Measurements from ENCODE around the gene OCLN. TPM values are rescaled to one million over a fixed set of nuclear protein-coding genes. Genes with fewer than 3 reads are reported as not detected.
"Not testable (repeated sequence)": the region's sequence is repeated elsewhere in the genome, so short reads cannot be mapped to it uniquely, and the experiment has no call there.

The OCLN gene
- total RNA-seq, 4 donors from 2014 or later = 74.9 to 112 (median 92.4) TPM

DNA sequence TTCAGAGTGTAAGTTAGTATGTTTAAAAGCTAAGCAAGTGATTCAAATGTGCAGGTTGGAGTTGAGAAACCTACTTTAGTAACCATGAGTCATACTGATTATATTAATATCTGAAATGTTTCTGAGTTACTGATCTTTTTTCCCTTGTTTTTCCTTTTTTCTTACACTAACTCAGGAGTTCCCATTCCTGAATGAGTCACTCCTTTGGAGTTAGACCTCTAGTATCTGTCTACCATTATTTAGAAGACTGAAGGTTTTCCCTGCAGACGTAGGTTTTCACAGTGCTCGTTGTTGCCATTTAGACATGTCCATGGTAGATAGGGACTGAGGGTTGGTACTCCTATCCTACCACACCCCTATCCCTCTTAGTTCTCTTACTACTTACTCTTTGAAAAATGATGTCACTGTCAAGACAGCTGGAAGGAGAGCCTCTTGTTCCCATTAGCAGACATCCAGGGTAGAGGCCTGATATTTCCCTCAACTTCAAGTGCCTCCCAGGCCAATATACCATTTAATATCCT, 20.2 kb downstream of the OCLN start:
- H3K27me3 ChIP-seq = no peaks in the 10 kb centered on the region
- H3K4me3 ChIP-seq = no peak overlapping the region
- no peaks in the 10 kb centered on the region for H3K9me3 ChIP-seq
- in situ Hi-C loops (cut with MboI; ENCODE audit: low pct_ligation_motif_present in 1 of 4, low pct_unique_long_range_greater_than_20kb in 1 of 4, low sequenced_read_pairs in 3 of 4) = no loop called here
- H3K27ac ChIP-seq = no peak overlapping the region
- H3K36me3 ChIP-seq = no peaks in the 10 kb centered on the region
- TF ChIP-seq, protein P1, sequence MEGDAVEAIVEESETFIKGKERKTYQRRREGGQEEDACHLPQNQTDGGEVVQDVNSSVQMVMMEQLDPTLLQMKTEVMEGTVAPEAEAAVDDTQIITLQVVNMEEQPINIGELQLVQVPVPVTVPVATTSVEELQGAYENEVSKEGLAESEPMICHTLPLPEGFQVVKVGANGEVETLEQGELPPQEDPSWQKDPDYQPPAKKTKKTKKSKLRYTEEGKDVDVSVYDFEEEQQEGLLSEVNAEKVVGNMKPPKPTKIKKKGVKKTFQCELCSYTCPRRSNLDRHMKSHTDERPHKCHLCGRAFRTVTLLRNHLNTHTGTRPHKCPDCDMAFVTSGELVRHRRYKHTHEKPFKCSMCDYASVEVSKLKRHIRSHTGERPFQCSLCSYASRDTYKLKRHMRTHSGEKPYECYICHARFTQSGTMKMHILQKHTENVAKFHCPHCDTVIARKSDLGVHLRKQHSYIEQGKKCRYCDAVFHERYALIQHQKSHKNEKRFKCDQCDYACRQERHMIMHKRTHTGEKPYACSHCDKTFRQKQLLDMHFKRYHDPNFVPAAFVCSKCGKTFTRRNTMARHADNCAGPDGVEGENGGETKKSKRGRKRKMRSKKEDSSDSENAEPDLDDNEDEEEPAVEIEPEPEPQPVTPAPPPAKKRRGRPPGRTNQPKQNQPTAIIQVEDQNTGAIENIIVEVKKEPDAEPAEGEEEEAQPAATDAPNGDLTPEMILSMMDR (IDR thresholded peaks at IDR 0.05) = no peak
- TF ChIP-seq EP300 (IDR thresholded peaks at IDR 0.05; ENCODE audit: low read depth) (no peak), POLR2A (IDR thresholded peaks at IDR 0.05) (no peak), POLR2AphosphoS5 (IDR thresholded peaks at IDR 0.05) (no peak)
- 92 to 96% methylated on average over 2 of the region's 2 CpGs for WGBS, 2 donors (ENCODE audit: low coverage in 1 of 2)
- DNase-seq = no peak
- peaks cover 0 to 12% (median 10%) of the 10 kb centered on the region in 4 donors for H3K4me1 ChIP-seq
- intact Hi-C loops (cut with DNase I; ENCODE audit: low total_unique reads) = no loop called here

DNA sequence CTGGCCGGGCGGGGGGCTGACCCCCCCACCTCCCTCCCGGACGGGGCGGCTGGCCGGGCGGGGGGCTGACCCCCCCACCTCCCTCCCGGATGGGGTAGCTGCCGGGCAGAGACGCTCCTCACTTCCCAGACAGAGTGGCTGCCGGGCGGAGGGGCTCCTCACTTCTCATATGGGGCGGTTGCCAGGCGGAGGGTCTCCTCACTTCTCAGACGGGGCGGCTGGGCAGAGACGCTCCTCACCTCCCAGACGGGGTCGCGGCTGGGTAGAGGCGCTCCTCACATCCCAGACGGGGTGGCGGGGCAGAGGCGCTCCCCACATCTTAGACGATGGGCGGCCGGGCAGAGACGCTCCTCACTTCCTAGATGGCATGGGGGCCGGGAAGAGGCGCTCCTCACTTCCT, 23.0 kb downstream of the OCLN start:
- H3K27me3 ChIP-seq; in situ Hi-C loops (cut with MboI; ENCODE audit: low pct_ligation_motif_present in 1 of 4, low pct_unique_long_range_greater_than_20kb in 1 of 4, low sequenced_read_pairs in 3 of 4); intact Hi-C loops (cut with DNase I; ENCODE audit: low total_unique reads); DNase-seq; H3K27ac ChIP-seq; H3K4me3 ChIP-seq; H3K36me3 ChIP-seq; H3K9me3 ChIP-seq: not testable (repeated sequence)
- WGBS, 2 donors (ENCODE audit: low coverage in 1 of 2) = 95% methylated on average over 12 of the region's 30 CpGs; no CpG with 5 or more reads in 1 of the 2 donors
- peaks cover 0 to 39% (median 30%) of the 10 kb centered on the region in 4 donors for H3K4me1 ChIP-seq

DNA sequence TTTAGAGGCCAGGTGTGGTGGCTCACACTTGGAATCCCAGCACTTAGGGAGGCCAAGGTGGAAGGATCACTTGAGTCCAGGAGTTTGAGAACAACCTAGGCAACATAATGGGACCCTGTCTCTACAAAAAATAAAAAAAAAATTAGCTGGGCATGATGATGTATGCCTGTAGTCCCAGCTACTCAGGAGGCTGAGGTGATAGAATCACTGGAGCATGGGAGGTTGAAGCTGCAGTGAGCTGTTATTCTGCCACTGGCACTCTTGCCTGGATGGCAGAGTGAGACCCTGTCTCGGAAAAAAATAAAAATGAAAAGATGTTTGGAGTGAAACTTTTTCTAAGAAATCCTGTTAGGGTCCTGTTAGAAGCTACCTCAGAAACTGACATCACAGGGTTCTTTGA, 24.2 kb downstream of the OCLN start:
- Histone ChIP-seq H3K27me3 (no peaks in the 10 kb centered on the region), H3K4me1 (peaks cover 3 to 49% (median 37%) of the 10 kb centered on the region in 4 donors), H3K9me3 (no peaks in the 10 kb centered on the region), H3K4me3 (no peak overlapping the region), H3K27ac (peak overlapping the region; percentile 70 to 87 (median 80)), H3K36me3 (no peaks in the 10 kb centered on the region)
- intact Hi-C loops (cut with DNase I; ENCODE audit: low total_unique reads) (no loop called here), in situ Hi-C loops (cut with MboI; ENCODE audit: low pct_ligation_motif_present in 1 of 4, low pct_unique_long_range_greater_than_20kb in 1 of 4, low sequenced_read_pairs in 3 of 4) (no loop called here)
- TF ChIP-seq, protein P1 (IDR thresholded peaks at IDR 0.05) = no peak
- TF ChIP-seq POLR2A (IDR thresholded peaks at IDR 0.05) (no peak), EP300 (IDR thresholded peaks at IDR 0.05; ENCODE audit: low read depth) (no peak), POLR2AphosphoS5 (IDR thresholded peaks at IDR 0.05) (no peak)
- no peak for DNase-seq
- 82 to 100% methylated on average over 1 of the region's 1 CpG for WGBS, 2 donors (ENCODE audit: low coverage in 1 of 2)

DNA sequence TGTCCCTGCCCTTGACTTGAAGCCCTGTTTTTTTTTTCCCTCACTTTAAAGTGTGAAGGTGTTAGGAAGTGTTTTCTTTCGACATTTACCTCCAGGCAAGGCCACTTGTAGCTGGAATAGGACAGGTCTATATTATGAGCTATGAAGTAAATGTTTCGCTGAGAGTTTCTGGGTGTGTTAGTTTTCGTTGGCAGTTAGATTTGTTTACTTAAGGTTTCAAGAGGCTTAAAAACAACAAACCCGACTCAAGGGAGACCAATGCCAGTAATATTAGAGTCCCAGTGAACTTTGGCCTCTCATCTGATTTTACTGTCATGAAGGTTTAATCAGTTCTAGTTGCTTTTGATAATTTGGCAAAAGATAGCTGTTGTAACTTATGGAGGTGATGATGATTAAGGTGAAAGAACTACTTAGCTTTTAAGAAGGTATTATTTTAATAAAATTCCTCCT, 25.2 kb downstream of the OCLN start:
- 17 to 22% methylated on average over 2 to 4 of the region's 4 CpGs for WGBS, 2 donors (ENCODE audit: low coverage in 1 of 2)
- Histone ChIP-seq H3K9me3 (no peaks in the 10 kb centered on the region), H3K27me3 (no peaks in the 10 kb centered on the region), H3K4me3 (no peak overlapping the region), H3K27ac (peak overlapping the region; percentile 70 to 87 (median 80)), H3K4me1 (peaks cover 3 to 53% (median 37%) of the 10 kb centered on the region in 4 donors), H3K36me3 (no peaks in the 10 kb centered on the region)
- DNase-seq = no peak
- in situ Hi-C loops (cut with MboI; ENCODE audit: low pct_ligation_motif_present in 1 of 4, low pct_unique_long_range_greater_than_20kb in 1 of 4, low sequenced_read_pairs in 3 of 4) (no loop called here), intact Hi-C loops (cut with DNase I; ENCODE audit: low total_unique reads) (no loop called here)
- TF ChIP-seq POLR2AphosphoS5 (IDR thresholded peaks at IDR 0.05) = peak in 2 of 3 donors; percentile 12 to 29
- TF ChIP-seq EP300 (IDR thresholded peaks at IDR 0.05; ENCODE audit: low read depth) = no peak
- TF ChIP-seq, protein P1 (IDR thresholded peaks at IDR 0.05) = no peak

DNA sequence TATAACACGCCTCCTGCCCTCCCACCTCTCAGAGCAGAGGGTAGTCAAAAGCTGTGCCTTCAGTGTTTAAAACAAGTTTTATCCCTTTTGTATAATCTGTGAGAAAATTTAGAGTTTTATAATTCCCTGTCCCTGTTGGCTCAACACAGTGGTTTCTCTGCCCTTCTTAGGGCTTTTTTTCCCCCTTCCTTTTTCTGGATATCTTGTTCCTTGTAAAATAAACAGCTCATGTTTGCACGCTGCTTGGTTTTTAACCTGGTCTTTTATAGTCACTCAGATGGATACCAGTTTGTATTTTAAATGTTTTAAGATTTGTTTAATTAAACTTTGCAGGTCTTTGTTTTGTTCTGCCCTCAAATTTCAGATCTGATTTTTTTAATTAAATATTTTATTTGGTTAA, 26.7 kb downstream of the OCLN start:
- TF ChIP-seq, protein P1 (IDR thresholded peaks at IDR 0.05) = no peak
- no peak for TF ChIP-seq EP300 (IDR thresholded peaks at IDR 0.05; ENCODE audit: low read depth)
- no peak for TF ChIP-seq POLR2A (IDR thresholded peaks at IDR 0.05)
- TF ChIP-seq POLR2AphosphoS5 (IDR thresholded peaks at IDR 0.05) = no peak
- Histone ChIP-seq H3K9me3 (no peaks in the 10 kb centered on the region), H3K27ac (peak overlapping the region; percentile 70 to 87 (median 80)), H3K4me3 (no peak overlapping the region), H3K4me1 (peaks cover 4 to 54% (median 37%) of the 10 kb centered on the region in 4 donors), H3K36me3 (no peaks in the 10 kb centered on the region), H3K27me3 (no peaks in the 10 kb centered on the region)
- in situ Hi-C loops (cut with MboI; ENCODE audit: low pct_ligation_motif_present in 1 of 4, low pct_unique_long_range_greater_than_20kb in 1 of 4, low sequenced_read_pairs in 3 of 4) = no loop called here
- 35 to 49% methylated on average over 2 of the region's 2 CpGs for WGBS, 2 donors (ENCODE audit: low coverage in 1 of 2)
- DNase-seq = no peak
- intact Hi-C loops (cut with DNase I; ENCODE audit: low total_unique reads) = no loop called here
